ENCODE results near the gene TDRD1.

DNA sequence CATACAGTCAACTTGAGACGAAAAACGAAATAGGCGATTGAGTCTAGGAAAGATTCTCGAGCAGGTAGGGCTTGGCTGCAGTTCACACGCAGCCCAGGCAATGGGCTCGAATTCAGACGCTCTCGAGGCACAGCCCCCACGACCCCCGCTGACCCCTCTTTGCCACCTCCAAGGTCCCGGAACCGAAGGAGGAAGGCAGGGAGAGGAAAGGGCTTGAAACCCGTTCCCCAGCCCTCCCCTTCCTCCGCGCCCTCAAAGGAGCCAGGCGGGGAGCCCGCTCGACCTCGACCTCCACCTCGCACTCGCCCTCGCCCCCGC is 5.6 kb upstream of the TDRD1 start:
- TF ChIP-seq EP300 (IDR thresholded peaks at IDR 0.05), result no peak
- TF ChIP-seq, protein P1, sequence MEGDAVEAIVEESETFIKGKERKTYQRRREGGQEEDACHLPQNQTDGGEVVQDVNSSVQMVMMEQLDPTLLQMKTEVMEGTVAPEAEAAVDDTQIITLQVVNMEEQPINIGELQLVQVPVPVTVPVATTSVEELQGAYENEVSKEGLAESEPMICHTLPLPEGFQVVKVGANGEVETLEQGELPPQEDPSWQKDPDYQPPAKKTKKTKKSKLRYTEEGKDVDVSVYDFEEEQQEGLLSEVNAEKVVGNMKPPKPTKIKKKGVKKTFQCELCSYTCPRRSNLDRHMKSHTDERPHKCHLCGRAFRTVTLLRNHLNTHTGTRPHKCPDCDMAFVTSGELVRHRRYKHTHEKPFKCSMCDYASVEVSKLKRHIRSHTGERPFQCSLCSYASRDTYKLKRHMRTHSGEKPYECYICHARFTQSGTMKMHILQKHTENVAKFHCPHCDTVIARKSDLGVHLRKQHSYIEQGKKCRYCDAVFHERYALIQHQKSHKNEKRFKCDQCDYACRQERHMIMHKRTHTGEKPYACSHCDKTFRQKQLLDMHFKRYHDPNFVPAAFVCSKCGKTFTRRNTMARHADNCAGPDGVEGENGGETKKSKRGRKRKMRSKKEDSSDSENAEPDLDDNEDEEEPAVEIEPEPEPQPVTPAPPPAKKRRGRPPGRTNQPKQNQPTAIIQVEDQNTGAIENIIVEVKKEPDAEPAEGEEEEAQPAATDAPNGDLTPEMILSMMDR (IDR thresholded peaks at IDR 0.05), result no peak

Measured in suprapubic skin (tissue), 3 donors.